Gastroesophageal sphincter (tissue), 4 donors: ENCODE results near the gene PRDM15. TPM values are rescaled to one million over a fixed set of nuclear protein-coding genes. Genes with fewer than 3 reads are reported as not detected.

Experiments
- ATAC-seq: fragments of 150-250 bp; one replicate; pipeline ENCODE4 v1.9.1; 2016; ENCODE audit warnings: mild to moderate bottlenecking, moderate library complexity
- H3K27ac ChIP-seq, 4 donors: fragments of 200-600 bp; sonication (generic) in 3 of 4; 1 replicate in 3 of 4; 2 replicates in 1 of 4; pipeline ENCODE4 v1.5.1; 2016 to 2019
- H3K27me3 ChIP-seq: fragments of 200-600 bp; sonication (generic); one replicate; pipeline ENCODE4 v1.5.1; 2019
- H3K36me3 ChIP-seq, 2 donors: fragments of 200-600 bp; sonication (generic); one replicate each; pipeline ENCODE4 v1.5.1; 2019; ENCODE audit warnings: control low read depth in 1 of 2
- H3K4me1 ChIP-seq, 3 donors: fragments of 200-600 bp; sonication (generic); 1 replicate in 2 of 3; 2 replicates in 1 of 3; pipeline ENCODE4 v1.5.1; 2016 to 2019; ENCODE audit warnings: control low read depth in 2 of 3
- H3K4me3 ChIP-seq, 2 donors: fragments of 200-600 bp; sonication (generic); one replicate each; pipeline ENCODE4 v1.5.1; 2019; ENCODE audit warnings: mild to moderate bottlenecking in 1 of 2, moderate library complexity in 1 of 2
- H3K9me3 ChIP-seq, 3 donors: fragments of 200-600 bp; sonication (generic); one replicate each; pipeline ENCODE4 v1.5.1; 2017 to 2019; ENCODE audit warnings: control low read depth in 2 of 3
- EP300 ChIP-seq: sonication (generic); formaldehyde crosslinking; IDR thresholded peaks from one replicate; pipeline ENCODE4 v1.6.1; 2017; ENCODE audit warnings: antibody characterized with exemption, mild to moderate bottlenecking
- POLR2A ChIP-seq, 2 donors: fragments of 450-650 bp; IDR thresholded peaks; one replicate each; pipeline ENCODE4 v1.6.1; 2017; ENCODE audit warnings: antibody characterized with exemption in 2 of 2, mild to moderate bottlenecking in 2 of 2, moderate library complexity in 1 of 2
- POLR2AphosphoS5 ChIP-seq: sonication (generic); formaldehyde crosslinking; IDR thresholded peaks from one replicate; pipeline ENCODE4 v1.6.1; 2017; ENCODE audit warnings: antibody characterized with exemption
- WGBS, 2 donors: methylation state at CpG; one replicate each; pipeline ENCODE4 v1.1.5; 2018; ENCODE audit warnings: low coverage in 1 of 2; 5-methylcytosine and 5-hydroxymethylcytosine counted together
- total RNA-seq, 4 donors: library from RNA; depleted of rRNA; stranded (reverse); fragments of >200 nt; gene quantifications; one replicate each; pipeline ENCODE4 v1.1.0, GENCODE V29; 2016
- TF ChIP-seq, protein P1 (sequence below), 4 experiments: fragments of 200-600 bp in 2 of 4; fragments of 450-650 bp in 2 of 4; sonication (generic) in 1 of 4; IDR thresholded peaks; one replicate each; pipeline ENCODE4 v1.5.1; 2017 to 2019; ENCODE audit warnings: antibody characterized with exemption in 4 of 4, mild to moderate bottlenecking in 2 of 4, moderate library complexity in 2 of 4

PRDM15 gene
- total RNA-seq, 4 donors from 2014 or later = 2.9 to 8.2 (median 7.2) TPM

DNA sequence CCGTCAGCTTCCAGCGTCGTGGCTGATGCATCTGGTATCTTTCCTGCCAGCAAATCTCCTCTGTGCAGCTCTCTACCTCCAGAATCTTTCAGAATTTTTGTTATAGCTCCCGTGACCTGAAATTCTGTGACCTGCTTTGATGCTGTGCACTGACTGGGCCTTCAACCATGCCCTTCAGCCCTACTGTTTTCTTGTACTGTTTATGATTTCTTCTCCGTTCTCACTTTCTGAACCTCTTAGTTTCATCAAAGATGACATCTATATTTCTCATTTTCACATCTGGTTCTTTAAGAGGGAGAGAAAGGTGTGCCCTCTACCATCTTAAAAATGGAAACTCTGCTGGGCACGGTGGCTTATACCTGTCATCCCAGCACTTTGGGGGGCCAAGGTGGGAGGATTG, 5.7 kb downstream of the PRDM15 start:
- Histone ChIP-seq H3K36me3 (peaks cover 0 to 7% of the 10 kb centered on the region in 2 donors), H3K9me3 (no peaks in the 10 kb centered on the region), H3K27ac (no peak overlapping the region), H3K4me1 (peaks cover 0 to 24% (median 6%) of the 10 kb centered on the region in 3 donors), H3K4me3 (no peak overlapping the region), H3K27me3 (no peaks in the 10 kb centered on the region)
- no peak for TF ChIP-seq POLR2A (IDR thresholded peaks at IDR 0.05)
- no peak for TF ChIP-seq EP300
- TF ChIP-seq, protein P1, sequence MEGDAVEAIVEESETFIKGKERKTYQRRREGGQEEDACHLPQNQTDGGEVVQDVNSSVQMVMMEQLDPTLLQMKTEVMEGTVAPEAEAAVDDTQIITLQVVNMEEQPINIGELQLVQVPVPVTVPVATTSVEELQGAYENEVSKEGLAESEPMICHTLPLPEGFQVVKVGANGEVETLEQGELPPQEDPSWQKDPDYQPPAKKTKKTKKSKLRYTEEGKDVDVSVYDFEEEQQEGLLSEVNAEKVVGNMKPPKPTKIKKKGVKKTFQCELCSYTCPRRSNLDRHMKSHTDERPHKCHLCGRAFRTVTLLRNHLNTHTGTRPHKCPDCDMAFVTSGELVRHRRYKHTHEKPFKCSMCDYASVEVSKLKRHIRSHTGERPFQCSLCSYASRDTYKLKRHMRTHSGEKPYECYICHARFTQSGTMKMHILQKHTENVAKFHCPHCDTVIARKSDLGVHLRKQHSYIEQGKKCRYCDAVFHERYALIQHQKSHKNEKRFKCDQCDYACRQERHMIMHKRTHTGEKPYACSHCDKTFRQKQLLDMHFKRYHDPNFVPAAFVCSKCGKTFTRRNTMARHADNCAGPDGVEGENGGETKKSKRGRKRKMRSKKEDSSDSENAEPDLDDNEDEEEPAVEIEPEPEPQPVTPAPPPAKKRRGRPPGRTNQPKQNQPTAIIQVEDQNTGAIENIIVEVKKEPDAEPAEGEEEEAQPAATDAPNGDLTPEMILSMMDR (IDR thresholded peaks at IDR 0.05) = no peak
- no peak for TF ChIP-seq POLR2AphosphoS5
- 86 to 100% methylated on average over 4 to 6 of the region's 6 CpGs for WGBS, 2 donors
- no peak for ATAC-seq

DNA sequence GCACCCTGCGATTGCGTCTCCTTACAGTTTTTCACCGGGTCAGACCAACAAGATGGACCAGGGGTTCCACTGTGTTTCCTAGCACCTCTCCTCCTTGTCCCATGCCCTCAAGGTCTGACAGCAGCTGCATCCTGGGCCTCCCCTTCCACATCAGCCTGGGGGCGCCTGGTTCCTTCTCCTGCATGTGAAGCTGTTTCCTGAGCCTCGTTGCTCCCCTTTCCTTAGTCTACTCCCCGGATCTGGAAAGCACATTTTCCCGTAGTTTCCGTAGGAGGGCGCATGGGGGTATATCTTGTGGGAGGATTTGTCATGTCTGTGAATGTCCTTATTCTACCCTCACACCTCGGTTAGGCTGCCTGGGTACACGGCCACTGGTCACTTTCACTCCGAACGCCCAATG, 6.1 kb downstream of the PRDM15 start:
- WGBS, 2 donors = 82 to 98% methylated on average over 8 to 13 of the region's 13 CpGs
- H3K27ac ChIP-seq = no peak overlapping the region
- TF ChIP-seq EP300 (no peak), POLR2AphosphoS5 (no peak)
- H3K36me3 ChIP-seq = peaks cover 0 to 7% of the 10 kb centered on the region in 2 donors
- no peaks in the 10 kb centered on the region for H3K27me3 ChIP-seq
- H3K4me3 ChIP-seq = no peak overlapping the region
- peaks cover 0 to 20% (median 6%) of the 10 kb centered on the region in 3 donors for H3K4me1 ChIP-seq
- no peaks in the 10 kb centered on the region for H3K9me3 ChIP-seq
- ATAC-seq = no peak

DNA sequence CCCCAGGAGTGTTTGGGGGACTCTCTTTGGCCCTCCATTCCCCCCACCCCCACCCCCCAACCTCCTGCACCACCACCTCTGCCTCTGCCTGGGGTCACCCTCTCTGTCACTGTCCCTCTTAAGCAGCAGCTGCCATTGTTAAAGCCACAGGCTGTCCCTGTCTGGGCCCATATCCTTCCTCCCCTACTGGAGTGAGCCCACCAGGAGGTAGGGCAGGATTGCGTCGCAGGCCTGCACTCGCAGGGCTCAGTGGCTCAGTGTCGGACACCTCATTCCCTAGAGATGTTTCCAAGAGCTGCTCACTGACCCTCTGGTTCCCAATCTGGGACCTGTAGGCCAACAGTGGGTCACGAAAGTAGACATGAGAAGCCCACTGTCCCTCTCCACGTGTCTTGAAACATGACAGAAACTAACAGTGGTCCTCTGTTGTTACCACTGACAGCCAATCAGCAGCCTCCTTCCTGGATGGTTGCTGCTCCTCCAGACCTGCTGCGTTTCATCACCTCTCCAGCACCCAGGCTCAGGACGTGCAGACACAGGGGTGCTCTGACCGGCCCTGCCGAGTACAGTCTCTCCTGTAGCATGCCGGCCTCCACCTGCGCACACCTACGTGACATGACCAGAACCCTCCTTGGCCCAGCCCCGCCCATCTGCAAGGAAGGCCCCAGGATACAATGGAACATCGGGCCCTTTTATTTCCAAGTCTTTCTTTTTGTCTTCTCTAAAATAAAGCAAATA, 7.7 kb downstream of the PRDM15 start:
- ATAC-seq = no peak
- WGBS, 2 donors = 81 to 98% methylated on average over 6 to 7 of the region's 15 CpGs
- H3K4me3 ChIP-seq = no peak overlapping the region

DNA sequence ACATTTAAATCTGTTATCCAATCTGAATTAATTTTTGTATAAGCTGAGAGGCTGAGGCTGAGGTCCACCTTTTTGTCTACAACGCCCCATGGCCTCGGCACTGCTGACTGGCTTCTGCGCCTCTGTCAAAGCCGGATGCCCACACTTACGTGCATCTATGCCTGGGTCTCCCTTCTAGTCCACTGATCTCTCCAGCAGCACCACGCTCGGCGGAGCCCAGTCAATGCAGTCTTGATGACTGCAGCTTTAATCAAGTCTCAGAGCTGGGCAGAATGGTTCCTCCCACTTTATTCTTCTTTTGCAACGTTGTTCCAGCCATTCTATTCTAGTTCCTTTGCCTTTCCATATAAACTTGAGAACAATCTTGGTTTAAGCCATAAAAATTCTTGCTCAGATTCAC, 9.4 kb downstream of the PRDM15 start:
- H3K4me3 ChIP-seq = no peak overlapping the region
- H3K9me3 ChIP-seq = no peaks in the 10 kb centered on the region
- no peak overlapping the region for H3K27ac ChIP-seq
- TF ChIP-seq POLR2AphosphoS5 (no peak), POLR2A (IDR thresholded peaks at IDR 0.05) (no peak), EP300 (no peak)
- TF ChIP-seq, protein P1 (IDR thresholded peaks at IDR 0.05) = no peak
- no peaks in the 10 kb centered on the region for H3K27me3 ChIP-seq
- H3K36me3 ChIP-seq = peaks cover 0 to 7% of the 10 kb centered on the region in 2 donors
- WGBS, 2 donors = 90 to 92% methylated on average over 8 to 9 of the region's 9 CpGs
- ATAC-seq = no peak
- H3K4me1 ChIP-seq = no peaks in the 10 kb centered on the region

More for the DNA sequence above, 7.7 kb downstream of the PRDM15 start:
- H3K36me3 ChIP-seq = peaks cover 0 to 7% of the 10 kb centered on the region in 2 donors
- H3K4me1 ChIP-seq = peaks cover 0 to 5% (median 0%) of the 10 kb centered on the region in 3 donors
- H3K9me3 ChIP-seq = no peaks in the 10 kb centered on the region
- H3K27me3 ChIP-seq = no peaks in the 10 kb centered on the region
- H3K27ac ChIP-seq = no peak overlapping the region
- TF ChIP-seq EP300 (no peak), POLR2A (IDR thresholded peaks at IDR 0.05) (no peak), POLR2AphosphoS5 (no peak)
- TF ChIP-seq, protein P1 (IDR thresholded peaks at IDR 0.05) = no peak

DNA sequence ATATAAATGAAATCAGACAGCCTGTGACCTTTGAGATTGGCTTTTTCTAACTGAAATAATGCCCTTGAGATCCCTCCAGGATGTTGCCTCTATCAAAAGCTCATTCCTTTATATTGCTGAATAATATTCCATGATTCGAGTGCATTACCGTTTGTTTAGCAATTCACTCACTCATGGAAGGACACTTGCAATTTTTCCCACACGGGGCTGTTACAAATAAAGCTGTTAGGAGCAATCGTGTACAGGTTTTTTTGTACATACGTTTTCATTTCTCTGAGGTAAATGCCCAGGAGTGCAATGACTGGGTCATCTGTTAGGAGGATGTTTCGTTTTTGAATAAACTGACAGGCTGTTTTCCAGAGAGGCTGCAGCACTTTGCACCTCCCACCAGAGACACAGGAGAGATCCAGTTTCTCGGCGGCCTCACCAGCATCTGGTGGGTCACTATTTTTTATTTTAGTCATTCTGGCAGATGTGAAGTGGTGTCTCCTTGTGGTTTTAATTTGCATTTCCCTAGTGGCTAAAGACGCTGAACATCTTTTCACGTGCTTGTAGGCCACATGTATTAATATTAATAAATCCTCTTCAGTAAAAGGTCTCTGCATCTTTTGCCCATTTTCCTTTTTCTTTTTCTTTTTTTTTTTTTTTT, 11.0 kb downstream of the PRDM15 start:
- H3K4me3 ChIP-seq = no peak overlapping the region
- no peak for TF ChIP-seq POLR2A (IDR thresholded peaks at IDR 0.05)
- TF ChIP-seq EP300 = no peak
- TF ChIP-seq, protein P1 (IDR thresholded peaks at IDR 0.05) = no peak
- TF ChIP-seq POLR2AphosphoS5 = no peak
- peaks cover 0 to 5% of the 10 kb centered on the region in 2 donors for H3K36me3 ChIP-seq
- no peaks in the 10 kb centered on the region for H3K9me3 ChIP-seq
- 49 to 76% methylated on average over 4 to 10 of the region's 10 CpGs for WGBS, 2 donors
- H3K4me1 ChIP-seq = peaks cover 0 to 6% (median 0%) of the 10 kb centered on the region in 3 donors
- H3K27ac ChIP-seq = no peak overlapping the region
- no peak for ATAC-seq
- no peaks in the 10 kb centered on the region for H3K27me3 ChIP-seq
